ENCODE results near the gene ZNF407.

ZNF407 gene

GRCh38 chr18:74692367-74693013 lies 94.8 kb downstream of the ZNF407 start:
- no peak for TF ChIP-seq POLR2A (IDR thresholded peaks at IDR 0.05; ENCODE audit: low read depth, low read length)
- FAIRE-seq (no peak), DNase-seq (ENCODE audit: insufficient read length, low spot score) (no peak)

GRCh38 chr18:74694436-74694835 lies 96.8 kb downstream of the ZNF407 start:
- TF ChIP-seq POLR2A (IDR thresholded peaks at IDR 0.05; ENCODE audit: low read depth, low read length): no peak
- FAIRE-seq (no peak), DNase-seq (ENCODE audit: insufficient read length, low spot score) (no peak)

- no peak for DNase-seq (ENCODE audit: insufficient read length, low spot score)
- no peak for FAIRE-seq
These were observed 97.5 kb downstream of the ZNF407 start for GRCh38 chr18:74695170-74695569.

GRCh38 chr18:74698881-74699280 lies 101.2 kb downstream of the ZNF407 start:
- DNase-seq (ENCODE audit: insufficient read length, low spot score): no peak
- FAIRE-seq: no peak

More at GRCh38 chr18:74695170-74695569, 97.5 kb downstream of the ZNF407 start:
- no peak for TF ChIP-seq POLR2A (IDR thresholded peaks at IDR 0.05; ENCODE audit: low read depth, low read length)

GRCh38 chr18:74699455-74699854 lies 101.8 kb downstream of the ZNF407 start:
- TF ChIP-seq POLR2A (IDR thresholded peaks at IDR 0.05; ENCODE audit: low read depth, low read length): no peak
- DNase-seq (ENCODE audit: insufficient read length, low spot score) (no peak), FAIRE-seq (no peak)

More at GRCh38 chr18:74698881-74699280, 101.2 kb downstream of the ZNF407 start:
- no peak for TF ChIP-seq POLR2A (IDR thresholded peaks at IDR 0.05; ENCODE audit: low read depth, low read length)

- no peak for TF ChIP-seq POLR2A (IDR thresholded peaks at IDR 0.05; ENCODE audit: low read depth, low read length)
- DNase-seq (ENCODE audit: insufficient read length, low spot score) (no peak), FAIRE-seq (no peak)
These were observed 105.3 kb downstream of the ZNF407 start for GRCh38 chr18:74702950-74703349.

GRCh38 chr18:74708169-74708568 lies 110.5 kb downstream of the ZNF407 start:
- FAIRE-seq (no peak), DNase-seq (ENCODE audit: insufficient read length, low spot score) (no peak)
- no peak for TF ChIP-seq POLR2A (IDR thresholded peaks at IDR 0.05; ENCODE audit: low read depth, low read length)

GRCh38 chr18:74709452-74709851 lies 111.8 kb downstream of the ZNF407 start:
- DNase-seq (ENCODE audit: insufficient read length, low spot score) (no peak), FAIRE-seq (no peak)
- no peak for TF ChIP-seq POLR2A (IDR thresholded peaks at IDR 0.05; ENCODE audit: low read depth, low read length)

- no peak for DNase-seq (ENCODE audit: insufficient read length, low spot score)
- no peak for TF ChIP-seq POLR2A (IDR thresholded peaks at IDR 0.05; ENCODE audit: low read depth, low read length)
- no peak for FAIRE-seq
These were observed 116.5 kb downstream of the ZNF407 start for GRCh38 chr18:74714120-74714519.

- FAIRE-seq (no peak), DNase-seq (ENCODE audit: insufficient read length, low spot score) (no peak)
- TF ChIP-seq POLR2A (IDR thresholded peaks at IDR 0.05; ENCODE audit: low read depth, low read length): no peak
These were observed 117.1 kb downstream of the ZNF407 start for GRCh38 chr18:74714791-74715190.

GRCh38 chr18:74715306-74715705 lies 117.6 kb downstream of the ZNF407 start:
- no peak for TF ChIP-seq POLR2A (IDR thresholded peaks at IDR 0.05; ENCODE audit: low read depth, low read length)
- FAIRE-seq (no peak), DNase-seq (ENCODE audit: insufficient read length, low spot score) (no peak)

GRCh38 chr18:74715865-74716712 lies 118.4 kb downstream of the ZNF407 start:
- no peak for TF ChIP-seq POLR2A (IDR thresholded peaks at IDR 0.05; ENCODE audit: low read depth, low read length)
- DNase-seq (ENCODE audit: insufficient read length, low spot score): no peak
- no peak for FAIRE-seq

GRCh38 chr18:74718312-74718711 lies 120.6 kb downstream of the ZNF407 start:
- TF ChIP-seq POLR2A (IDR thresholded peaks at IDR 0.05; ENCODE audit: low read depth, low read length): no peak
- DNase-seq (ENCODE audit: insufficient read length, low spot score) (no peak), FAIRE-seq (no peak)

GRCh38 chr18:74722237-74722636 lies 124.6 kb downstream of the ZNF407 start:
- TF ChIP-seq POLR2A (IDR thresholded peaks at IDR 0.05; ENCODE audit: low read depth, low read length): no peak
- no peak for DNase-seq (ENCODE audit: insufficient read length, low spot score)
- FAIRE-seq: no peak

GRCh38 chr18:74724186-74724585 lies 126.5 kb downstream of the ZNF407 start:
- FAIRE-seq (no peak), DNase-seq (ENCODE audit: insufficient read length, low spot score) (no peak)
- TF ChIP-seq POLR2A (IDR thresholded peaks at IDR 0.05; ENCODE audit: low read depth, low read length): no peak

All from H54 (cell line).